A549 (cell line): Measurements from ENCODE around the gene SPATA2L. TPM values are rescaled to one million over a fixed set of nuclear protein-coding genes. Genes with fewer than 3 reads are reported as not detected.

Experiments
- ATAC-seq, 2 experiments: fragments of 200-7000 bp in 1 of 2; fragments of >200 bp in 1 of 2; cut with Nextera tagmentation in 1 of 2; cut with Tn5 transposase in 1 of 2; 3 replicates each; pipeline versions ENCODE4 v1.8.0 to v1.9.1; 2018 to 2020; ENCODE audit warnings: mild to moderate bottlenecking in 1 of 2, moderate library complexity in 1 of 2
- CTCF ChIA-PET: fragments of 300-600 bp; sonication (Branson Sonifier 250); formaldehyde crosslinking; extraction: SDS; loops from one replicate; lab custom pipeline; 2021; ENCODE audit warnings: antibody characterized with exemption, inconsistent platforms; lab: Yijun Ruan, JAX
- POLR2A ChIA-PET: fragments of 350-600 bp; formaldehyde crosslinking; extraction: SDS; loops from one replicate; lab custom pipeline; 2021; ENCODE audit warnings: antibody characterized with exemption, inconsistent platforms; lab: Yijun Ruan, JAX
- DNase-seq, 2 experiments: peaks; one replicate each; pipeline versions ENCODE4 v3.0.0 to v3.0.0-alpha.2; 2011 to 2016; ENCODE audit warnings: low read depth in 1 of 2, low spot score in 1 of 2
- FAIRE-seq: peaks from 2 replicates; lab custom pipeline; 2011; peaks lifted over from hg19 to GRCh38; lab: Jason Lieb, UNC
- H3K27ac ChIP-seq, 2 experiments: fragments of >200 bp; sonication (Bioruptor Twin); formaldehyde crosslinking; 3 replicates each; pipeline ENCODE4 v1.5.1; 2016 to 2017
- H3K4me1 ChIP-seq: fragments of >200 bp; sonication (Bioruptor Twin); formaldehyde crosslinking; 3 replicates; pipeline ENCODE4 v1.6.1; 2016
- H3K4me2 ChIP-seq: fragments of >200 bp; sonication (Bioruptor Twin); formaldehyde crosslinking; 3 replicates; pipeline ENCODE4 v1.6.1; 2016
- H3K4me3 ChIP-seq: fragments of >200 bp; sonication (Bioruptor Twin); formaldehyde crosslinking; 3 replicates; pipeline ENCODE4 v1.5.1; 2016
- H3K9me3 ChIP-seq: fragments of >200 bp; sonication (Bioruptor Twin); formaldehyde crosslinking; 3 replicates; pipeline ENCODE4 v1.6.1; 2016
- ATOH8 ChIP-seq: fragments of 250-450 bp; sonication (Bioruptor Pico); IDR thresholded peaks from 2 replicates; pipeline ENCODE4 v1.5.0; 2020; ENCODE audit warnings: low read depth, mild to moderate bottlenecking, moderate library complexity
- CEBPB ChIP-seq, 2 experiments: fragments of >200 bp in 1 of 2; sonication (Bioruptor Twin) in 1 of 2; formaldehyde crosslinking in 1 of 2; IDR thresholded peaks; 2 replicates each; pipeline ENCODE4 v1.6.1; 2012 to 2016
- CTCF ChIP-seq: fragments of >200 bp; sonication (Bioruptor Twin); formaldehyde crosslinking; IDR thresholded peaks from 3 replicates; pipeline ENCODE4 v1.5.1; 2016
- FOSB ChIP-seq: fragments of 250-450 bp; sonication (Bioruptor Pico); IDR thresholded peaks from 2 replicates; pipeline ENCODE4 v1.5.0; 2020; ENCODE audit warnings: mild to moderate bottlenecking, moderate library complexity
- FOSL2 ChIP-seq, 2 experiments: fragments of 450-650 bp in 1 of 2; fragments of >200 bp in 1 of 2; sonication (Bioruptor Twin) in 1 of 2; formaldehyde crosslinking; IDR thresholded peaks; 2 replicates each; pipeline versions ENCODE4 v1.5.0 to v1.6.1; 2016 to 2020; ENCODE audit warnings: mild to moderate bottlenecking in 1 of 2, moderate library complexity in 1 of 2
- FOXS1 ChIP-seq: fragments of 250-450 bp; sonication (Bioruptor Pico); IDR thresholded peaks from 2 replicates; pipeline ENCODE4 v1.5.0; 2020; ENCODE audit warnings: mild to moderate bottlenecking, moderate library complexity
- GATA3 ChIP-seq: IDR thresholded peaks from 2 replicates; pipeline ENCODE4 v1.6.1; 2012; ENCODE audit warnings: borderline replicate concordance
- JUN ChIP-seq, 2 experiments: fragments of >200 bp; sonication (Bioruptor Twin); formaldehyde crosslinking; IDR thresholded peaks; 2 replicates in 1 of 2; 3 replicates in 1 of 2; pipeline ENCODE4 v1.6.1; 2016 to 2017
- JUNB ChIP-seq: fragments of >200 bp; sonication (Bioruptor Twin); formaldehyde crosslinking; IDR thresholded peaks from 2 replicates; pipeline ENCODE4 v1.6.1; 2016
- NFE2L2 ChIP-seq: fragments of 150-350 bp; conservative IDR thresholded peaks from 2 replicates; pipeline ENCODE4 v1.6.1; 2014; ENCODE audit warnings: low read length
- NPAS2 ChIP-seq: fragments of 250-450 bp; sonication (Bioruptor Pico); IDR thresholded peaks from 2 replicates; pipeline ENCODE4 v1.8.0; 2022; ENCODE audit warnings: mild to moderate bottlenecking, moderate library complexity, borderline replicate concordance
- PHF8 ChIP-seq: fragments of 200-600 bp; sonication (generic); IDR thresholded peaks from 2 replicates; pipeline ENCODE4 v1.6.1; 2016; ENCODE audit warnings: low read depth, mild to moderate bottlenecking, antibody characterized with exemption, moderate library complexity, borderline replicate concordance
- POLR2AphosphoS2 ChIP-seq: conservative IDR thresholded peaks from 2 replicates; pipeline ENCODE4 v1.6.1; 2012; ENCODE audit warnings: low read length, improper control_type of control experiment, inconsistent platforms
- TFCP2L1 ChIP-seq: fragments of 250-450 bp; sonication (Bioruptor Pico); IDR thresholded peaks from 2 replicates; pipeline ENCODE4 v1.5.0; 2021; ENCODE audit warnings: mild to moderate bottlenecking
- TP53 ChIP-seq: fragments of 250-450 bp; sonication (Bioruptor Pico); IDR thresholded peaks from 2 replicates; pipeline ENCODE4 v1.5.0; 2021; ENCODE audit warnings: mild to moderate bottlenecking, moderate library complexity
- ZC3H11A ChIP-seq: fragments of 450-650 bp; IDR thresholded peaks from 2 replicates; pipeline ENCODE4 v1.6.1; 2014; ENCODE audit warnings: antibody characterized with exemption, mild to moderate bottlenecking
- ZFP36 ChIP-seq: fragments of 450-650 bp; IDR thresholded peaks from 2 replicates; pipeline ENCODE4 v1.6.1; 2014; ENCODE audit warnings: borderline replicate concordance; ENCODE audit not compliant: partially characterized antibody
- ZNF302 ChIP-seq: fragments of 250-450 bp; sonication (Bioruptor Pico); IDR thresholded peaks from 2 replicates; pipeline ENCODE4 v1.9.0; 2021; ENCODE audit warnings: inconsistent platforms, mild to moderate bottlenecking, moderate library complexity
- ZSCAN20 ChIP-seq: fragments of 250-450 bp; sonication (Bioruptor Pico); IDR thresholded peaks from 2 replicates; pipeline ENCODE4 v1.8.0; 2022; ENCODE audit warnings: mild to moderate bottlenecking, moderate library complexity
- WGBS: methylation state at CpG from one replicate; pipeline ENCODE4 v1.1.6; 2017; ENCODE audit errors: missing lambda C conversion rate; 5-methylcytosine and 5-hydroxymethylcytosine counted together
- polyA plus RNA-seq, 4 experiments: library from polyadenylated mRNA; depleted of rRNA in 3 of 4; stranded (reverse); fragments of >200 nt; fragmentation: RNase III in 1 of 4; extraction: RNeasy Plus Mini Kit Qiagen cat#74134 plus additional on column Dnase treatment in 1 of 4; gene quantifications; 2 replicates in 3 of 4; 3 replicates in 1 of 4; pipeline ENCODE4 v1.2.3, GENCODE V29; 2011 to 2017
- TF ChIP-seq, protein P1 (sequence below): IDR thresholded peaks from 2 replicates; pipeline ENCODE4 v1.6.1; 2012
- TF ChIP-seq, protein P2 (sequence below): fragments of 200-600 bp; sonication (generic); IDR thresholded peaks from 2 replicates; pipeline ENCODE4 v1.6.1; 2016; ENCODE audit warnings: antibody characterized with exemption, mild to moderate bottlenecking, moderate library complexity
- TF ChIP-seq, protein P3 (sequence below): IDR thresholded peaks from 2 replicates; pipeline ENCODE4 v1.6.1; 2012; ENCODE audit warnings: low read depth, borderline replicate concordance
- TF ChIP-seq, protein P4 (sequence below): fragments of 450-650 bp; IDR thresholded peaks from 2 replicates; pipeline ENCODE4 v1.6.1; 2014; ENCODE audit warnings: antibody characterized with exemption

The SPATA2L gene
- polyA plus RNA-seq, 2 of the 4 experiments (the other 2 are of a cell fraction), result 3.5 to 5.2 TPM

DNA sequence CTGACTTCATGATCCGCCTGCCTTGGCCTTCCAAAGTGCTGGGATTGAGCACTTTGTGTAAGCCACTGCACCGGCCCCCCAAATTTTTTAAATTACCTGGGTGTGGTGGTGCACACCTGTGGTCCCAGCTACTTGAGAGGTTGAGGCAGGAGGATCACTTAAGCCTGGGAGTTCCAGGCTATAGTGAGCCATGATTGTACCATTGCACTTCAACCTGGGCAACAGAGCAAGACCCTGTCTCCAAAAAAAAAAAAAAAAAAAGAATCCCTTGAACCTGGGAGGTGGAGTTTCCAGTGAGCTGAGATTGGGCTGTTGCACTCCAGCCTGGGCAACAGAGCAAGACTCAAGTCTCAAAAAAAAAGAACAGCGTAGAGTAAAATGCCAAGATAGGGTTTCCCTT lies 35.0 kb upstream of the SPATA2L start:
- no peak overlapping the region for H3K27ac ChIP-seq
- WGBS, result 94% methylated on average over 3 of the region's 3 CpGs
- H3K4me2 ChIP-seq, result no peak overlapping the region
- no peaks in the 10 kb centered on the region for H3K9me3 ChIP-seq
- H3K4me3 ChIP-seq, result no peak overlapping the region
- ChIA-PET CTCF (interaction anchor here (2.2 kb wide), 1 partner anchor 31 kb away, joined by 7 read pairs; no protein-coding TSS in a partner anchor), POLR2A (no interaction called here)
- no peak for TF ChIP-seq GATA3
- TF ChIP-seq FOSL2 (IDR thresholded peaks at IDR 0.05), result no peak
- TF ChIP-seq FOSL2 (CRISPR knock-in tag; IDR thresholded peaks at IDR 0.05), result no peak
- TF ChIP-seq, protein P1, sequence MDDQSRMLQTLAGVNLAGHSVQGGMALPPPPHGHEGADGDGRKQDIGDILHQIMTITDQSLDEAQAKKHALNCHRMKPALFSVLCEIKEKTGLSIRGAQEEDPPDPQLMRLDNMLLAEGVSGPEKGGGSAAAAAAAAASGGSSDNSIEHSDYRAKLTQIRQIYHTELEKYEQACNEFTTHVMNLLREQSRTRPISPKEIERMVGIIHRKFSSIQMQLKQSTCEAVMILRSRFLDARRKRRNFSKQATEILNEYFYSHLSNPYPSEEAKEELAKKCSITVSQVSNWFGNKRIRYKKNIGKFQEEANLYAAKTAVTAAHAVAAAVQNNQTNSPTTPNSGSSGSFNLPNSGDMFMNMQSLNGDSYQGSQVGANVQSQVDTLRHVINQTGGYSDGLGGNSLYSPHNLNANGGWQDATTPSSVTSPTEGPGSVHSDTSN, result no peak
- TF ChIP-seq JUN (IDR thresholded peaks at IDR 0.05), result 0 out of 5 replicates have a peak, but pooled peaks of 1 of the 2 experiments have one; percentile 7
- DNase-seq (no peak), ATAC-seq (no peak), FAIRE-seq (no peak)
- H3K4me1 ChIP-seq, result no peaks in the 10 kb centered on the region

GRCh38 chr16:89733792-89734191 lies 32.3 kb upstream of the SPATA2L start:
- Histone ChIP-seq H3K27ac (no peak overlapping the region), H3K4me2 (no peak overlapping the region), H3K4me3 (no peak overlapping the region), H3K4me1 (no peaks in the 10 kb centered on the region), H3K9me3 (no peaks in the 10 kb centered on the region)
- FAIRE-seq (no peak), DNase-seq (no peak), ATAC-seq (no peak)
- ChIA-PET CTCF (interaction anchor here (1.1 to 1.6 kb wide), 2 partner anchors 28 to 127 kb away, joined by 3 to 9 read pairs; no protein-coding TSS in a partner anchor), POLR2A (no interaction called here)
- TF ChIP-seq JUNB, result no peak
- no peak for TF ChIP-seq GATA3
- TF ChIP-seq, protein P2, sequence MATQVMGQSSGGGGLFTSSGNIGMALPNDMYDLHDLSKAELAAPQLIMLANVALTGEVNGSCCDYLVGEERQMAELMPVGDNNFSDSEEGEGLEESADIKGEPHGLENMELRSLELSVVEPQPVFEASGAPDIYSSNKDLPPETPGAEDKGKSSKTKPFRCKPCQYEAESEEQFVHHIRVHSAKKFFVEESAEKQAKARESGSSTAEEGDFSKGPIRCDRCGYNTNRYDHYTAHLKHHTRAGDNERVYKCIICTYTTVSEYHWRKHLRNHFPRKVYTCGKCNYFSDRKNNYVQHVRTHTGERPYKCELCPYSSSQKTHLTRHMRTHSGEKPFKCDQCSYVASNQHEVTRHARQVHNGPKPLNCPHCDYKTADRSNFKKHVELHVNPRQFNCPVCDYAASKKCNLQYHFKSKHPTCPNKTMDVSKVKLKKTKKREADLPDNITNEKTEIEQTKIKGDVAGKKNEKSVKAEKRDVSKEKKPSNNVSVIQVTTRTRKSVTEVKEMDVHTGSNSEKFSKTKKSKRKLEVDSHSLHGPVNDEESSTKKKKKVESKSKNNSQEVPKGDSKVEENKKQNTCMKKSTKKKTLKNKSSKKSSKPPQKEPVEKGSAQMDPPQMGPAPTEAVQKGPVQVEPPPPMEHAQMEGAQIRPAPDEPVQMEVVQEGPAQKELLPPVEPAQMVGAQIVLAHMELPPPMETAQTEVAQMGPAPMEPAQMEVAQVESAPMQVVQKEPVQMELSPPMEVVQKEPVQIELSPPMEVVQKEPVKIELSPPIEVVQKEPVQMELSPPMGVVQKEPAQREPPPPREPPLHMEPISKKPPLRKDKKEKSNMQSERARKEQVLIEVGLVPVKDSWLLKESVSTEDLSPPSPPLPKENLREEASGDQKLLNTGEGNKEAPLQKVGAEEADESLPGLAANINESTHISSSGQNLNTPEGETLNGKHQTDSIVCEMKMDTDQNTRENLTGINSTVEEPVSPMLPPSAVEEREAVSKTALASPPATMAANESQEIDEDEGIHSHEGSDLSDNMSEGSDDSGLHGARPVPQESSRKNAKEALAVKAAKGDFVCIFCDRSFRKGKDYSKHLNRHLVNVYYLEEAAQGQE, result no peak
- TF ChIP-seq ZNF302 (CRISPR knock-in tag), result no peak
- no peak for TF ChIP-seq FOXS1 (CRISPR knock-in tag)
- no peak for TF ChIP-seq ATOH8 (CRISPR knock-in tag)
- no peak for TF ChIP-seq POLR2AphosphoS2
- no peak for TF ChIP-seq ZSCAN20 (CRISPR knock-in tag)
- TF ChIP-seq ZFP36, result no peak
- no peak for TF ChIP-seq FOSB (CRISPR knock-in tag)
- no peak for TF ChIP-seq CEBPB (IDR thresholded peaks at IDR 0.05)
- TF ChIP-seq FOSL2 (IDR thresholded peaks at IDR 0.05), result no peak
- no peak for TF ChIP-seq FOSL2 (CRISPR knock-in tag; IDR thresholded peaks at IDR 0.05)
- TF ChIP-seq TP53 (CRISPR knock-in tag), result no peak
- TF ChIP-seq NPAS2 (CRISPR knock-in tag), result no peak
- WGBS, result 91% methylated on average over 21 of the region's 21 CpGs

- WGBS, result 92% methylated on average over 17 of the region's 17 CpGs
- TF ChIP-seq ATOH8 (CRISPR knock-in tag), result no peak
- TF ChIP-seq, protein P3, sequence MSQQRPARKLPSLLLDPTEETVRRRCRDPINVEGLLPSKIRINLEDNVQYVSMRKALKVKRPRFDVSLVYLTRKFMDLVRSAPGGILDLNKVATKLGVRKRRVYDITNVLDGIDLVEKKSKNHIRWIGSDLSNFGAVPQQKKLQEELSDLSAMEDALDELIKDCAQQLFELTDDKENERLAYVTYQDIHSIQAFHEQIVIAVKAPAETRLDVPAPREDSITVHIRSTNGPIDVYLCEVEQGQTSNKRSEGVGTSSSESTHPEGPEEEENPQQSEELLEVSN, result no peak
- no peak for TF ChIP-seq PHF8
- TF ChIP-seq, protein P4, sequence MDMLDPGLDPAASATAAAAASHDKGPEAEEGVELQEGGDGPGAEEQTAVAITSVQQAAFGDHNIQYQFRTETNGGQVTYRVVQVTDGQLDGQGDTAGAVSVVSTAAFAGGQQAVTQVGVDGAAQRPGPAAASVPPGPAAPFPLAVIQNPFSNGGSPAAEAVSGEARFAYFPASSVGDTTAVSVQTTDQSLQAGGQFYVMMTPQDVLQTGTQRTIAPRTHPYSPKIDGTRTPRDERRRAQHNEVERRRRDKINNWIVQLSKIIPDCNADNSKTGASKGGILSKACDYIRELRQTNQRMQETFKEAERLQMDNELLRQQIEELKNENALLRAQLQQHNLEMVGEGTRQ, result no peak
- no peak for TF ChIP-seq NFE2L2
- no peak for TF ChIP-seq JUN (IDR thresholded peaks at IDR 0.05)
- TF ChIP-seq CTCF, result no peak
- no peak for TF ChIP-seq ZFP36
- no peak for TF ChIP-seq TFCP2L1
- no peak for TF ChIP-seq FOSB (CRISPR knock-in tag)
- no peak for TF ChIP-seq ZC3H11A
- DNase-seq (no peak), FAIRE-seq (no peak), ATAC-seq (no peak)
- CTCF ChIA-PET, result interaction anchor here (1.1 to 1.6 kb wide), 2 partner anchors 28 to 127 kb away, joined by 3 to 9 read pairs; no protein-coding TSS in a partner anchor
- H3K9me3 ChIP-seq, result no peaks in the 10 kb centered on the region
- H3K4me3 ChIP-seq, result no peak overlapping the region
- no peaks in the 10 kb centered on the region for H3K4me1 ChIP-seq
- POLR2A ChIA-PET, result no interaction called here
- no peak overlapping the region for H3K27ac ChIP-seq
- no peak overlapping the region for H3K4me2 ChIP-seq
These were observed 31.8 kb upstream of the SPATA2L start for GRCh38 chr16:89733322-89733721.
